GM18861 (cell line): ENCODE results near the gene C10orf71.

Experiments
- ATAC-seq: cut with Tn5 transposase; IDR thresholded peaks from one replicate; pipeline ENCODE4 v1.9.1; 2021; ENCODE audit not compliant: unreplicated experiment

C10orf71 gene

DNA sequence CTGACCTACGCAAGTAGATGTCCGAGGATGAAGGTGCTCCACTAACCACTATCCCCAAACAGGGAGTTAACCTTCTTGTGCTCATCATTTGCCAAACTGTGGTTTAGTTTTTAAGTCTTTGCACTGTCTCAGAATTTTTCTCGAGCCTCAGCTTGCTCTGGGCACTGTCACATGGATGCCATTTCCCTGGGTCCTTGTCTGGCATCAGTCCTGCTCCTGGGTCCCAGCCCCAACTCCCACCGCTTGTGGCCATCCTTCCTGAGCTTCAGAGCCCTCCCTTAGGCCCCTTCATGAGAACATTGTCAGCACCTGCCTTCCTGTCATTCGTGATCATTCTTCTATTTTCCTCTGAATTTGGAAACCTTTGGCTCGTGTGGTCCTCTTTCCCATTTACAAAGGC, 33.8 kb downstream of the C10orf71 start:
- no peak for ATAC-seq

DNA sequence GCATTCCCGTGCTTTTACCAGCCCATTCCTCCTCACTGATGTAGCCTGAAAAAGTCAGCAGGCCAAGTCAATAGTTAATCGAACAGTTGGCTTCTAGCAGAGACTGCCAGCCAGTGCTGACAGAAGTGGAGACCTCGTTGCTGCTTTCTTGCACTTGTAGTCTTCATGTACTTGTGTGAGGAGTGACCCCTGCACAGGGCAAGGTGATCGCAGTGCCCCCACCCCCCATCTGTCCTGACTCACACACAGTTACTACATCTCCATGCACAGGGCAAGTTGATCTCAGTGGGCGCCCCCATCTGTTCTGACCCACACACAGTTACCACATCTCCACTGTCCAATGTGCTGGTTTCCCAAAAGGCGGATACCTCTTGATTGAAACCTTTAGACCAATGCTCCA, 34.2 kb downstream of the C10orf71 start:
- ATAC-seq, result no peak

DNA sequence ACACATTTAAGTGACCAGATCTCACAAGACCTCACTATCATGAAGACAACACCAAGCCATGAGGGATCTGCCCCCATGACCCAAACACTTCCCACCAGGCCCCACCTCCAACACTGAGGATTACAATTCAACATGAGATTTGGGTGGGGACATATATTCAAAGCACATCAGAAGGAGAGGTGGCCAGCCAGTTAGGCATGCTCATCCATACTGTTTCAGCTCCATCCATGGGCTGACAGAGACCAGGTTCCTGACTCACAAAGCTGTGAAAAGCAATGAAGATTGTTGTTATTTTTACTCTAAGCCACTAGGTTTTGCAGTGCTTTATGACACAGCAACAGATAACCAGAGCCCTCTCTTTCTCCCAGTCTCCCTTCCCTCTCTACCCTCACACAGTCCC, 36.0 kb downstream of the C10orf71 start:
- ATAC-seq, result no peak

DNA sequence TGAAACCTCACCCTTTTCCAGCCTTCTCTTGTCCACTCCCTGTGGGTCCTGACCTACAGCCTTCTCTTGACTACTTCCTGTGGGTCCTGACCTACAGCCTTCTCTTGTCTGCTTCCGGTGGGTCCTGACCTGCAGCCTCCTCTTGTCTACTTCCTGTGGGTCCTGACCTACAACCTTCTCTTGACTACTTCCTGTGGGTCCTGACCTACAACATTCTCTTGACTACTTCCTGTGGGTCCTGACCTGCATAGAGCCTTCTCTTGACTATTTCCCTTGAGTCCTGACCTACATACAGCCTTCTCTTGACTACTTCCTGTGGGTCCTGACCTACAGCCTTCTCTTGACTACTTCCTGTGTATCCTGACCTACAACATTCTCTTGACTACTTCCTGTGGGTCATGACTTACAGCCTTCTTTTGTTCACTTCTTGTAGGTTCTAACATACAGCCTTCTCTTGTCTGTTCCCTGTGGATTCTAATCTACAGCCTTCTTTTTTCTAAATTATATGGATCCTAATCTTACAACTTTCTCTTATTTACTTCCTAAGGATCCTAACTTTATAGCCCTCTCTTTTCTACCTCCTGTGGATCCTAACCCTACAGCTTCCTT, 36.5 kb downstream of the C10orf71 start:
- ATAC-seq, result no peak

DNA sequence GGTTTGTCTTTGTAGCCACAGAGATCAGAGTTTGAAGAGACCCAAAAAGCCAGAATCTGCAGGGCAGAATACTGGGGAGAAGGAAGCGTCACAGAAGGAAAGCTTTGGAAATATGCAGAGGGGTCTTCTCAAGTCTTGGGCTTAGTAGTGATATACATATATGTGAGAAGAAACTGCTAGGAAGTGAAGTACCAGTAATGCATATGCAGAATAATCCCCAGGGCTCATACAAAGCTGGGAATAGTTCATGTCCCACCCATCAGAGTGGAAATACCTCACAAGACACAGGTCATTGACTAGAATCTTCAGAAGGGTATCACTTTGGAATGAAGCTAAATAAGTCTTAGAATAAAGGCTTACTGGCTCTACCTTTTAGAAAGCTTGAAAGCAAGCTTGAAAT, 39.6 kb downstream of the C10orf71 start:
- no peak for ATAC-seq

DNA sequence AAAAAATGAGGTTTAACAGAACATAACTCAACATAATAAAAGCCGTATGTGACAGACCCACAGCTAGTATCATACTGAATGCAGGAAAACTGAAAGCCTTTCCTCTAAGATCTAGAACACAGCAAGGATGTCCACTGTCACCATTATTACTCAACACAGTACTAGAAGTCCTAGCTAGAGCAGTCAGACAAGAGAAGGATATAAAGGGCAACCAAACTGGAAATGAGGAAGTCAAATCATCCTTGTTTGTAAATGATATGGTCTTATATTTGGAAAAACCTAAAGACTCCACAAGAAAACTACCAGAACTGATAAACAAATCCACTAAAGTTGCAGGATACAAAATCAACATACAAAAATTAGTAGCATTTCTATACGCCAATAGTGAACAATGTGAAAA, 45.9 kb downstream of the C10orf71 start:
- no peak for ATAC-seq

DNA sequence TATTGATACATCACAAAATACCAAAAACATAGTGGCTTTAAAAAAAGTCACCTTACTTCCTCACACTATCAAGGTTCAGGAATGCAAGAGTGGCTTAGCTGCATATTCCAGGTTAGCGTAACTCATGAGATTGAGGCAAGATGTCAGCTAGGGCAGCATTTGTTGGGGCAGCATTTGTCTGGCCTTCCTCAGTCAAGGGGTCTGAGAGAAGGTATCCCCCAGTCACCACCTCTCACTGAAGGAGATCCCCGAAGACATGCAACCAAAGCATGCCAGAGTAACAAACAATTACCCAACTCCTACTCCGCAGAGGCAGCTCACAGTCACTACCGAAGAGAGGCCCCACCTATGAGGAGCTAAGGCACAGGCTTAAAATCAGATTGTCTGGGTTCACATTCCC, 48.4 kb downstream of the C10orf71 start:
- ATAC-seq, result no peak

DNA sequence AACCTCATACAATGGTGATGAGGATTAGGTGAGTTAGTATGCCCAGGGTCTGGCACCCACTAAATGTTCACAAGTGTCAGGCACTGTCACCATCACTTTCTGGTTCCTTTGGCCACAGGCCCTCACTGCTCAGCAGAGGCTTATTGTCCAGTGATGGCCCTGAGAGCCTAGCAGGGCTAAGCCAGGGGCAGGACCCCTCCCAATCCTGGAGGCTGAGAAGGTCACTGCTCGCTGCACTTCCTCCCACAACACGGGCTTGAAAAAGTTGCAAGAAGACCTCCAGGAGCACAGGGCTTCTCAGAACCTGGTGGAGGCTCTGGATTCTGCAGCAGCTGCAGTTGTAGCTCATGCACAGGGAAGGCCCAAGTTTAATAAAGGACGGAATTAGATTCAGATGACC, 48.9 kb downstream of the C10orf71 start:
- ATAC-seq, result no peak

DNA sequence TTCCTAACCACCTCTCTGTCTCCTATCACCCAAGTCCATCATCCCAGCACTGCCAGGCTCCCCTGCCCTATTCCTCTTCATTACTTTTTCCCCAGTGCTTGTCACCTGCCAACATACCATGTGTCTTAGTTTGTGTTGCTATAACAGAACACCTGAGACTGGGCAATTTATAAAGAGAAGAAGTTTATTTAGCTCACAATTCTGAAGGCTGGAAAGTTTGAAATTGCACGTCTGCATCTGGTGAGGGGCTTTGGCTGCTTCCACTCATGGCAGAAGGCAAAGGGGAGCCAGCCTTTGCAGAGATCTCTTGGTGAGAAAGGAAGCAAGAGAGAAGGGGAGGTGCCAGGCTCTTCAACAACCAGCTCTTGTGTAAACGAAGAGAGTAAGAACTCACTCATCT, 49.6 kb downstream of the C10orf71 start:
- ATAC-seq, result no peak

DNA sequence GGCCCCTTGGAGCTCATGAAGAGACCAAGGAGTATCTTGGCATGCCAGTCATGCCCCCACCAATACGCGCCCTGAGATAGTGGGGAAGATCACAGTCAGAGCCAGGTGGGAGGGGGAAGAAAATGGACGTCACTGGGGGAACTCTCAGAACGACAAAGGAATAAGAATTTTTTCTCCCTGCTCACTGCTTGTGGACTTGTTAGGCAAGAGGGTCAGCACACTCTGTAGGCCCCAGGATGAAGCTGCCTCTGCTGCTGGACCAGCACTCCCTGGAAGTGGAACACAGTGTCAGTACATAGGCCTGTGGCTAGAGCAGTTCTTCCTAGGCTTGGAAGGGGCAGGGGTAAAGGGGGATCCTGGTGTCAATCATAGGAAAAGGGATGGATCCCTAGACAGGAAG, 50.4 kb downstream of the C10orf71 start:
- ATAC-seq, result no peak

DNA sequence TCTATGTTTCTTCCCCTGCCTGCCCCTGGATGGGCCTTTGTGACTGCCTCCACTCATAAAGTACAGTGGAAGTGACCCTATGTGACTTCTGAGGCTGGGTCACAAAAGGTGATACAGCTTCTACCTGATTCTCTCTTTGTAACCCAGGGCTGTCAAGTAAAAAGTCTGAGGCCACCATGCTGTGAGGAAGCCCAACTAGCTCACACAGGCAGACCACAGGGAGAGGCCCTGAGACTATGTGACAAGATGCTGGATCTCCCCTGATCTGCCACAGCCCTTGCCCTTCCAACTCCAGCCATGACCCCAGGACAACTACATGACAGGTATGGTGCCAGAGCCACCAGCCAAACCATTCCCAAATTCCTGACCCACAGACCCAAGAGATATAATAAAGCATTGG, 51.2 kb downstream of the C10orf71 start:
- no peak for ATAC-seq

DNA sequence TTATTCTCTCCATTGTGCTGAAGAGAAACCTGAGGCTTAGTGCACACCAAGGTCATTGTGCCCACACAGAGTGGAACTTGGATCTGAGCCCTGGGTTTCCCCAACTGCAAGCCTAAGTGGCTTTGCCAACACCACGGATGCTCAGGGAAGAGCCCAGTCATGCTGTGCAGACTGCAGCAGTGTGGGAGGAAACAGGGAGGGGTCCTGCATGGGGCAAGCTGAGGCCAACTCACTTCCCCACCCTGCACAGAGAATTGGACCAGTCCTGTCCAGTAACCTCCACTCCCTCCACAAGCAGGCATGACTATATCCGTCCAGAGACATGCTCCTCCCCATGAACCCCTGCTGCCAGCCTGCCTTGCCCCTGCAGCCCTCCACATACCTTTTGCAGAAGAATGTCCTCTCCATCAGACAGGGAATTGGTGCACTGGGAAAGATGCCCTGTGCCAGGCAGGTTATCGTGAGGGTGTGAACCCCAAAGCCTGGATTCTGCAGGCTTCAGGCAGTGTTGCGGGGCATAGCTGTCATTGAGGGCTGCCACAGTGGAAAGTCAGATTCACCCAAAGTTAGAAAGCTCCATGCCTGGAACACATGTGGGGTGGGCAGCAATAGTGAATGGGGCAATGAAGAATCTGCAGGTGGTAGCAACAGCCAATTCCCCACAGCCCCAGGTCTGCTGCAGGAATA, 52.0 kb downstream of the C10orf71 start:
- no peak for ATAC-seq

DNA sequence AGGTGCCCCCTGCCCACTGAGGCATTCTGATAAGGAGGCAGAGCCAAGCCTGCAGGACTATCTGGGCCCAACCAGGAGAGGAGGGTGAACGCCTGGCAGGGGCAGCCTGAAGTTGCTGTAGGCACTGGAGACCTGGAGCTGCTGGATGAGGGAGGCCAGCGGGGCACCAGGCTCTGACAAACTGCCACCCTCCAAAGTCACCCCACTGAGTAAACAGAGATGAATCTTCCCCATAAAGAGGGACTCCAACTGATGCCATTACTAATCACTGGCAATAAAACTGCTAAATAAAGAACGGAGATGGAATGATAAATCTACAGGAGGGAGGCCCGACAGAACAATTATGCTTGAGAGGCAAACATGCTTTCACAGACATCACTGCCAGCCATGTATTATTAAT, 52.7 kb downstream of the C10orf71 start:
- no peak for ATAC-seq

DNA sequence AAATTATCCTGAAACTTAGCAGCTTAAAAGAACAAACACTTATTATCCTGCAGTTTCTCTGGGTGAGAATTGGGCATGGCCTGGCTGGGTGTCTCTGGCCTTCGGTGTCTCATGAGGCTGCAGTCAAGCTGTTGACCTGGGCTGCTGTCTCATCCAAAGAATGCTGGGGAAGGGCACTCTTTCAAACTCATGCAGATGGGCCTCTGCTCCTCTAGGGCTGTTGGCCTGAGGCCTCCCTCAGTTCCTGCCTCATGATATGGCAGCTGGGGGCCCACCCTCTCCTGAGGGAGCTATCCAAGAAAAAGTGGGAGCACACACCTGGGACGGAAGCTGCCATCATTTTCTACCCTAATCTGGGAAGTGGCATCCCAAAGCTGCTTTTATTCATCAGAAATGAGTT, 53.4 kb downstream of the C10orf71 start:
- no peak for ATAC-seq

DNA sequence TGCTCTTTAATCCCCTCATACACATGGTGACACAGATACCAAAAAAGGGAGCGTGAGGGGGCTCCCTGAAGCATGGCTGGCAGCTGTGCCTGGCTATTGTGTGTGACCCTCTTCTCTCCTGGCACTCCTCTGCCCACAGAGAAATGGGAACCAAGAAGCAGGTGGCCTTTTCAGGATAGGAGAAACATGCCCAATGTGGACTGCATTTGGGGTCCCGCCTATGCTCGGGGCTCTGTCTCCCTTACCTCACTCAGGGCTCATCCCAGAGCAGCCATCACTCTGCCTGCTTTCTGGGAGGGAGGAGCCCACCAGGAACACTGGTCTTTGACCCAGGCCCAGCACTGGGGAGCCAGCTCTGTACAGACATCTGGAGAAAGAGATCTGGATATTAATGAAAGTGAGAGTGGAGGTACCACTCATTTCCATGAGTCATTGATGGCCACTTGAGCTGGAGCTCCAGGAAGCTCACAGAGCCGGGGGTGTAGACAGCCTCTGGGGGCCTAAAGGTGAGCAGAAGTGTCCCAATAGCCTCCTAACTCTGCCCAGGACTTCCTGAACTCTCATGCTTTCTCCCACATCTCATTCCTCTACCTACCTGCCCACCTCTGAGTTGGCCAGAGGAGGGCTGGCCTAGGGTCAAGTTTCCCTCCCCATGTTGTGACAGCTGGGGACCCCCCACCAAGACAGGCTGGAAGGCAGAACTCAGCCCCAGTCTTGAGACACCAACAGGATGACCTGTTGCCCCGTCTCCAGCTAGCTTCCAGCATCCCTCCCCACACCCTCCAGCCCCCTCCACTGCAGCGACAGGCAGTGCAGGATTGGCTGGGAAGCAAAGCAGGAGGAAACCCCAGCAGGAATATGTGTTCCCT, 54.3 kb downstream of the C10orf71 start:
- ATAC-seq, result no peak

DNA sequence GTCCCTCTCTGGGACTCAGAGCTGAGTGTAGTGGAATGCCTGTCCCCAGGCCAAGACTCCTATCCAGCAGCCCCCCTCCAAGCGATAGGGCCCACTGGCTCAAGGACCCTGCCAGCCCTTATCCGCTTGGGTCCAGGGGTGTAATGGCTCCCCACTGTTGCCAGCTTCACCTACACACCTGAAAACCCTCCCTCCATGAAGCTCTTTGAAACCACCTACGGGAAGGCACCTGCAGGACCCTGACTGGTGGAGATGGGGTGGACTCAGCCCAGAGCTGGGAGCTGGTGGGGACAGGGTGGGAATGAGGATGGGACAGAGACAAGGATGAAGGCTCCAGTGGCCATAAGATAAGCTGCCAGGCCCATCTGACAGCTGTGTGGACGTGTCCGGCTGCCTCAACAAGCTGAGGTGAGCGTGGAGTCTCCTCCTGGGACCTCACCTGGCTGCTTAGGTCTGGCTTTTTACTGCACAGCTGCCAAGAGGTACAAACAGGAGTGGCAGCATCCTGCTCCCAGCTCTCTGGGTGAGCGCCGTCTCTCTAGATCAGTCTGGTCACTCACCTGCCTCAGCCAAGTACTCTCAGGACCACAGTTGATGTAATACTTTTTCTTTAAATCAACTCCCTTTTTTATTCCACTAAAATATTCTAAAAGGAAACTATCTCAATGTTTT, 55.1 kb downstream of the C10orf71 start:
- no peak for ATAC-seq

DNA sequence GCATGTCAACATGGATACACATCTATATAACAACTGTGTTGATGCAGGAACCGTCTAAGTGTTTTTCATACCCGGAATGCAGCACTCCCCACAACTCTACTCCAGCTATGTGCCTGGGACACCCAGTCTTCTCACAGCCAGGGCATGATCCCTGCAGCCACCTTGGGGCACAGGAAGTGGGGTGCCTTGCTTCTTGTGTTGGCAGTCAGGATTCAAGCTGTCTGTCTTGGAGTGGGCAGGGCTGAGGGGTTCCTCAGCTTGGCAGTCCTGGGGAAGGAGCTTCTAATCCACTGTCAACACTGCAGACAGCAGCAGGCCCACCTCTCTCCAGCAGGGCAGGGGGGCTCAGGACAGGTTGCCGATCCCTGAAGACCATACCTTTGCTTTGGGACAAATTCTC, 55.6 kb downstream of the C10orf71 start:
- no peak for ATAC-seq

DNA sequence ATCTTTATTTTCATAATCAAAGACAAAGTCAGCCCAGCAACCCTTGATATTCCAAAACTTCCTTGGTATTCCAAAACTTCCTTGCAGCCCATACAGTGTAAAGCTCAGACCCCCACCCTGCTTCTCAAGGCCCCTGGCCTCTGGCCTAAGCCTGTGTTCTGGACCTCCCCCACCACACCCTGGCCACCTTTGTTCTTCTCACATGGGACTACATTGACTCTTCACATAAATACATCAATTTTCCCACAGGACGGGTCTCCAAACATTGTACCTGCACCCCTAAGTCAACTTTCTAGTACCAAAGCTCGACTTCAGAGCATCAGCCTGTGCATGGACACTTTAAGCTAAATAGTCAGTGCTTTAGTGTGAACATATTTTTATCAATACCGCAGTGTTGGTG, 56.3 kb downstream of the C10orf71 start:
- no peak for ATAC-seq

DNA sequence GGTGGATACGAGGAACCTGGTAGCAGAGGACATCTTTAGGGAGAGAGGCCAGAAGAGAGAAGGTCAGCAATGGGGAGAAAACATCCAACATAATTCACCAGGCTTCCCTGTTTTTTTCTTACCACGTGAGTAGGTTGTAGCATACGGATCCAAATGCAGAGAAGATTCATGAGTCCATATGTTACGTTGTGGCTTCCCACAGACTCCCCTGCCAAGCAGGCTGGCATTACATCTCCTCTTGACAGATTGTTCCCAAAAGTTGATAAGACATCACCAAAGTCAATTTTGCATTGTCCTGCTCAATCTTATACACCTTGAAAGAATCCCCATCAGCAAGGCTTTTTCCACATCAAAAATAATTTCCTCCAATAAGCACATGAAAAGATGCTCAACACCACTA, 57.2 kb downstream of the C10orf71 start:
- ATAC-seq, result no peak

DNA sequence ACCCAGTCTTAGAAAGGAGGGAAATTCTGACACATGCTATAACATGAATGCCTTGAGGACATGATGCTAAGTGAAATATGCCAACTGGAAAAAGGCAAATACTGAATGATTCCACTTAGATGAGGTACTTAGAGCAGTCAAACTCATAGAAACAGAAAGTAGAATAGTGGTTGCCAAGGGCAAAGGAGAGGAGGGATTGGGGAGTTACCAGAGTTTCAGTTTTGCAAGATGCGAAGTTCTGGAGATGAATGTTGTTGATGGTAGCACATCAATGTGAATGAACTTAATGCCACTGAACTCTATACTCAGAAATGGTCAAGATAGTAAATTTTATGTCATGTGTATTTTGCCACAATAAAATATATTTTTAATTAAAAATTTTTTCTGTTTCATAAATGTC, 58.0 kb downstream of the C10orf71 start:
- ATAC-seq, result no peak

DNA sequence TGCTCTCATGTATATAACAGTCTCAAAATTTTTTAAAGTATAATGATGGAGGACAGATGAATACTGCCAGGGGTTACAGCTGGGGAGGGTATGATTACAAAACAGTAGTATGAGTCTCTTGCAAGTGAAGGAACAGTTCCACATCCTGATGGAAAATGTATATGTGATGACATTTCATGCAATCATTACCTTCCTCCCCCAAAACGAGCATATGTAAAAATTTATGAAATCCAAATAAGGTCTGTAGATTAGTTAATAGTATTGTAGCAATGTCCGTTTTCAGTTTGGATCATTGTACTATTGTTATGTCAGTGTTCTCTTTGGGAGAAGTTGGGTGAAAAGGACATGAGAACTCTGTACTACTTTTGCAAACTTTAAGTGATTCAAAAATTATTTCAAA, 58.9 kb downstream of the C10orf71 start:
- no peak for ATAC-seq
